Kidney epithelial cell (primary cell): ENCODE results near the gene INSC. TPM values are rescaled to one million over a fixed set of nuclear protein-coding genes. Genes with fewer than 3 reads are reported as not detected.

Experiments used
- DNase-seq: peaks from one replicate; pipeline ENCODE4 v3.0.0-alpha.2; 2010; ENCODE audit warnings: low read depth
- H3K27me3 ChIP-seq: 2 replicates; pipeline ENCODE4 v1.6.0; 2011; ENCODE audit warnings: low read length; ENCODE audit not compliant: control insufficient read depth, insufficient read depth
- H3K36me3 ChIP-seq: 2 replicates; pipeline ENCODE4 v1.5.1; 2011; ENCODE audit warnings: low read length; ENCODE audit not compliant: control insufficient read depth, insufficient read depth
- H3K4me3 ChIP-seq: 2 replicates; pipeline ENCODE4 v1.5.1; 2011; ENCODE audit warnings: low read depth, mild to moderate bottlenecking, control low read depth, low read length
- total RNA-seq: library from RNA; depleted of rRNA; stranded (reverse); fragments of >200 nt; gene quantifications from 2 replicates; pipeline ENCODE4 v1.2.3, GENCODE V29; 2015
- TF ChIP-seq, protein P1 (sequence below): IDR thresholded peaks from 2 replicates; pipeline ENCODE4 v1.5.1; 2011; ENCODE audit warnings: mild to moderate bottlenecking, moderate library complexity, low read length, control low read depth, inconsistent platforms; ENCODE audit not compliant: insufficient read depth, poor library complexity, severe bottlenecking

Gene INSC
- total RNA-seq, 1 donor from 2014 or later, result 0.33 TPM

DNA sequence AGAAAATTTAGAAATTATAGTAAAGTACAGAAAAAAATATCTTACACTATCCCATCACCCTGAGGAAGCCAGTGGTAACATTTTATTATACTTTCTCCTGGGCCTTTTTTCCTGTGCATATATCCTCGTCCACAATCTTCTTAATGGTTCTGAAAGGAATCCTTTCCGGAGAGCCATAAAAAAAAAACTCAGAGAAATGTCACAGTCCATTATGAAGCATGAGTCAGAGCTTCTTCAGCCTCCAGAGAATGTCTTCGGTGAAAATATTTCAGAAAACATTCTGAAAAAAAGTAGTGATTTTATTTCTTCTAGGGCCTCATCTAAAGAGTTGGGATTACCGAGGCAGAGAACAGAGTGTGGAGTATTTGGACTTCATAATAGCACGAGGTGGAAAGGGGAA, 163.4 kb downstream of the INSC start:
- no peak for DNase-seq
- TF ChIP-seq, protein P1, sequence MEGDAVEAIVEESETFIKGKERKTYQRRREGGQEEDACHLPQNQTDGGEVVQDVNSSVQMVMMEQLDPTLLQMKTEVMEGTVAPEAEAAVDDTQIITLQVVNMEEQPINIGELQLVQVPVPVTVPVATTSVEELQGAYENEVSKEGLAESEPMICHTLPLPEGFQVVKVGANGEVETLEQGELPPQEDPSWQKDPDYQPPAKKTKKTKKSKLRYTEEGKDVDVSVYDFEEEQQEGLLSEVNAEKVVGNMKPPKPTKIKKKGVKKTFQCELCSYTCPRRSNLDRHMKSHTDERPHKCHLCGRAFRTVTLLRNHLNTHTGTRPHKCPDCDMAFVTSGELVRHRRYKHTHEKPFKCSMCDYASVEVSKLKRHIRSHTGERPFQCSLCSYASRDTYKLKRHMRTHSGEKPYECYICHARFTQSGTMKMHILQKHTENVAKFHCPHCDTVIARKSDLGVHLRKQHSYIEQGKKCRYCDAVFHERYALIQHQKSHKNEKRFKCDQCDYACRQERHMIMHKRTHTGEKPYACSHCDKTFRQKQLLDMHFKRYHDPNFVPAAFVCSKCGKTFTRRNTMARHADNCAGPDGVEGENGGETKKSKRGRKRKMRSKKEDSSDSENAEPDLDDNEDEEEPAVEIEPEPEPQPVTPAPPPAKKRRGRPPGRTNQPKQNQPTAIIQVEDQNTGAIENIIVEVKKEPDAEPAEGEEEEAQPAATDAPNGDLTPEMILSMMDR, result no peak
- H3K27me3 ChIP-seq, result peaks cover 2% of the 10 kb centered on the region
- H3K36me3 ChIP-seq, result no peaks in the 10 kb centered on the region
- no peak overlapping the region for H3K4me3 ChIP-seq

DNA sequence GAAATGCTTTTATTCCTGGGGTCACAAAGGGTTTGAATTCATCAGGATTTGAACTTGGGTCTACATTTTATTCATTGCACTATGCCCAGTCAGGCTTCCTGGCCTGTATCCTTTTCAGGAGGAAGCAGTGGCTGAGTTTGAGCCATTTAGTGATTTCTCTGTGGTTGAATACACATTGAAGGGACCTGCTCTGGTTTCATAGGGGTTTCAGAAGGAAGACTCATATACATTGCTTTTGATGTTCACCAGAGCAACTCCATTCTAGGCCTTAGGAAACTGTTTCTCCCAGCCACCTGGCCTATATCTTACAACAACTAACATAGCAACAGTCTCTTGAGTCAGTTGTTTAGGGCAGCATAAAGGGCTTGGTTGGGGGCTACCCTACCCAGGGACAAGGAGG, 165.7 kb downstream of the INSC start:
- no peak for DNase-seq

DNA sequence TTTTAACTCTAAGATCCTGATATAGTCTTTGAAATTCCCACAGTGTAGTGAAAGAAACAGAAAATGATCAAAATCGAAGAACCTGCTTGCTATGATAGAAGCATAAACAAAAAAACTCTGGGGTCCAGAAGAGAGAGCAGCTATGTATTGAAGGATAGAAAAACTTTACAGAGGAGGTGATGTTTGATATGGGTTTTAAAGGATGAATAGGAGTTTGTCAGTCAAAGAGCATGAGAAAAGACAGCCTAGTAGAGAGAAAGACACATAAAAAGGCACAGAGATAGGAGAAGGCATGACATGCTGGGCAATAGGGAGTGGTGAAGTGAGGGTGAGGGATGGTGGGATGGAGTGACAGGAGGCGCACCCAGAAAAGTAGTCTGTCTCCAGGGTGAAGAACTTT, 168.0 kb downstream of the INSC start:
- no peak for DNase-seq
- TF ChIP-seq, protein P1, result no peak
- H3K4me3 ChIP-seq, result no peak overlapping the region

More for the DNA sequence above, 165.7 kb downstream of the INSC start:
- Histone ChIP-seq H3K27me3 (no peaks in the 10 kb centered on the region), H3K4me3 (no peak overlapping the region), H3K36me3 (no peaks in the 10 kb centered on the region)
- TF ChIP-seq, protein P1, result no peak

DNA sequence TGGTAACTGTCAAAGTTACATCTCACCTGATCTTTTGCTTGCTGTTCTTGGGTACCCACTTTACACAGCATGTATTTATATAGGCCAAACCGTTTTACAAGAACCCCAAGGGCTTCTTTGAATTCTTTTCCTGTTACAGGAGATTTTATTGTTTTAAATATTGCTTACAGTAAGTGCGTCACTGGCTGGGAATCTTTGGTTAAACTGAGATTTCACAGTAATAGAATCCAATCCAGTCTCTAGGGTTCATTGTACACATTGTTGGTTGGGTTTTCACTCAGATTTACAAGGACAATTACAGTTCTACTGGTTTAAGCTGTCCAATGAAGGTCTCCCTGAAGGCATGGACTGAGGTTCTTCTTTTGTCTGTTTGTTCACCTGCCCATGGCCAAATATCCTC, 171.7 kb downstream of the INSC start:
- no peaks in the 10 kb centered on the region for H3K36me3 ChIP-seq
- DNase-seq, result no peak

More for the DNA sequence above, 168.0 kb downstream of the INSC start:
- Histone ChIP-seq H3K27me3 (no peaks in the 10 kb centered on the region), H3K36me3 (no peaks in the 10 kb centered on the region)

DNA sequence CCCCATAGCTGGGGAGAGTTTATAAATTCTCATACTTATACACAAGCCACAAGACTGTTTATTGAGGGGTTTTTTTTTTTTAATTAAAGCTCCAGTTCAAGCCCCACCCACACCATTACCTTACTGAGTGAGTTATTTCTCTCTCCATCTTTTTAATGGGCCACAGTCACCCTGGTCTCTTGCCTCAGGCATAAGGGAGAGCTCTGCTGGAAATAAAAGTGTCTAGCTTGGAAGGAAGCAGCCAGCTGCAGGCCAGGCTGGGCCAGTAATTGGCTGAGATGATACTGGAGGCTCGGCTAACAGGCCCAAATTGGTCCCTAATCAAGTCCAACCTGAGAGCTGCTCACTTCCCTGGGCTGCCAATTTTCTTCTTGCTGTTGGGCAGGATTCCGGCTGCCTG, 174.1 kb downstream of the INSC start:
- TF ChIP-seq, protein P1, result no peak
- no peaks in the 10 kb centered on the region for H3K27me3 ChIP-seq
- no peak for DNase-seq
- no peak overlapping the region for H3K4me3 ChIP-seq
- no peaks in the 10 kb centered on the region for H3K36me3 ChIP-seq

More for the DNA sequence above, 171.7 kb downstream of the INSC start:
- H3K4me3 ChIP-seq, result no peak overlapping the region
- TF ChIP-seq, protein P1, result no peak
- H3K27me3 ChIP-seq, result no peaks in the 10 kb centered on the region

DNA sequence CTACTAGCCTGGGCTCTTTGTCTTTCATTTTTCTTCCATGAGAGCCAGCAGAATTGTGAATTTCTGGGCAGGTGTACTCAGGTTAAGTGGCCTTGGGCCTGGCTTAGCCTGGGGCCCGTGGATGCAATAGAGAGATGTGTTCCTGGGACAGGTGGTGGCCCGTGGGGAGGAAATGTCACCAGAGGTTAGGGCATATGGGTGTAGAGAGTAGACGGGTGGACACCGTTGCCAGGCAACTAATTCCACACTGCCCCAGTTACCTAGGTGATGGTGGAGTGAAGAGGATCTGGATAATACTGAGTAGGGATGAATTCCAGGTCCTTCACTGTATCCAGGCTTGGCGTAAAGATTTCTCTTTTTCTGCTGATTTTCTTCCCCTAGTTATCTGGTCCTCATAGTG, 175.0 kb downstream of the INSC start:
- no peak for DNase-seq
- H3K27me3 ChIP-seq, result no peaks in the 10 kb centered on the region
- no peaks in the 10 kb centered on the region for H3K36me3 ChIP-seq
- TF ChIP-seq, protein P1, result no peak
- H3K4me3 ChIP-seq, result no peak overlapping the region
